ENCODE data around the gene BPIFB3. TPM values are rescaled to one million over a fixed set of nuclear protein-coding genes. Genes with fewer than 3 reads are reported as not detected.
"Not testable (repeated sequence)": the region's sequence is repeated elsewhere in the genome, so short reads cannot be mapped to it uniquely, and the experiment has no call there.

The BPIFB3 gene
- total RNA-seq, 1 experiment from 2014 or later = not detected

GRCh38 chr20:33095902-33096584, 42.3 kb downstream of the BPIFB3 start:
- H3K4me1 ChIP-seq (ENCODE audit: insufficient read depth, low read length, poor library complexity, severe bottlenecking); H3K4me3 ChIP-seq (ENCODE audit: low read depth, low read length, poor library complexity, severe bottlenecking); BruUV-seq (replicated peaks); H3K36me3 ChIP-seq (ENCODE audit: insufficient read depth, low read length, poor library complexity, severe bottlenecking); H3K27me3 ChIP-seq (replicated peaks; ENCODE audit: insufficient read depth, low read depth, low read length, poor library complexity); H3K9me3 ChIP-seq (ENCODE audit: low read depth, low read length, poor library complexity, severe bottlenecking); H3K27ac ChIP-seq (ENCODE audit: low read depth, low read length, poor library complexity, severe bottlenecking); POLR2A ChIA-PET (ENCODE audit: low non-redundant PET); CTCF ChIA-PET: not testable (repeated sequence)
- TF ChIP-seq CTCF (conservative IDR thresholded peaks at IDR 0.05; ENCODE audit: low read depth, low read length) = peak; percentile 61
- peak; percentile 53 for DNase-seq (ENCODE audit: low spot score)
- intact Hi-C loops (cut with micrococcal nuclease; ENCODE audit: unreplicated experiment) = loop anchor here (2.0 to 10.0 kb wide), 2 partner anchors 193 to 199 kb away; no protein-coding TSS in a partner anchor

GRCh38 chr20:33097001-33097400, 43.3 kb downstream of the BPIFB3 start:
- Histone ChIP-seq H3K9me3 (ENCODE audit: low read depth, low read length, poor library complexity, severe bottlenecking) (no peaks in the 10 kb centered on the region), H3K4me3 (ENCODE audit: low read depth, low read length, poor library complexity, severe bottlenecking) (no peak overlapping the region), H3K27me3 (replicated peaks; ENCODE audit: insufficient read depth, low read depth, low read length, poor library complexity) (peaks cover 9% of the 10 kb centered on the region), H3K4me1 (ENCODE audit: insufficient read depth, low read length, poor library complexity, severe bottlenecking) (no peaks in the 10 kb centered on the region), H3K36me3 (ENCODE audit: insufficient read depth, low read length, poor library complexity, severe bottlenecking) (no peaks in the 10 kb centered on the region), H3K27ac (ENCODE audit: low read depth, low read length, poor library complexity, severe bottlenecking) (no peak overlapping the region)
- DNase-seq (ENCODE audit: low spot score) = no peak
- no TSS peak for BruUV-seq (replicated peaks)
- intact Hi-C loops (cut with micrococcal nuclease; ENCODE audit: unreplicated experiment) = loop anchor here (2.0 to 10.0 kb wide), 2 partner anchors 194 to 198 kb away; no protein-coding TSS in a partner anchor
- ChIA-PET POLR2A (ENCODE audit: low non-redundant PET) (no interaction called here), CTCF (no interaction called here)
- TF ChIP-seq CTCF (conservative IDR thresholded peaks at IDR 0.05; ENCODE audit: low read depth, low read length) (no peak), EZH2 (IDR thresholded peaks at IDR 0.05; ENCODE audit: borderline replicate concordance, low read depth, low read length, poor library complexity, severe bottlenecking) (no peak)

GRCh38 chr20:33099843-33100538, 46.3 kb downstream of the BPIFB3 start:
- CTCF ChIA-PET = no interaction called here
- DNase-seq (ENCODE audit: low spot score) = no peak
- Histone ChIP-seq H3K27ac (ENCODE audit: low read depth, low read length, poor library complexity, severe bottlenecking) (no peak overlapping the region), H3K36me3 (ENCODE audit: insufficient read depth, low read length, poor library complexity, severe bottlenecking) (no peaks in the 10 kb centered on the region), H3K4me1 (ENCODE audit: insufficient read depth, low read length, poor library complexity, severe bottlenecking) (no peaks in the 10 kb centered on the region), H3K27me3 (replicated peaks; ENCODE audit: insufficient read depth, low read depth, low read length, poor library complexity) (peaks cover 19% of the 10 kb centered on the region), H3K4me3 (ENCODE audit: low read depth, low read length, poor library complexity, severe bottlenecking) (no peak overlapping the region), H3K9me3 (ENCODE audit: low read depth, low read length, poor library complexity, severe bottlenecking) (no peaks in the 10 kb centered on the region)
- intact Hi-C loops (cut with micrococcal nuclease; ENCODE audit: unreplicated experiment) = loop anchor here (10.0 kb wide), 1 partner anchor 195 kb away; no protein-coding TSS in a partner anchor
- no TSS peak for BruUV-seq (replicated peaks)
- POLR2A ChIA-PET (ENCODE audit: low non-redundant PET) = no interaction called here
- TF ChIP-seq EZH2 (IDR thresholded peaks at IDR 0.05; ENCODE audit: borderline replicate concordance, low read depth, low read length, poor library complexity, severe bottlenecking) (no peak), CTCF (conservative IDR thresholded peaks at IDR 0.05; ENCODE audit: low read depth, low read length) (no peak)

Data from A673 (cell line).